Measurements from ENCODE around the gene TAS1R2.

- TF ChIP-seq CTCF (IDR thresholded peaks at IDR 0.05 in 8 of 11, conservative IDR thresholded peaks at IDR 0.05 in 3 of 11) (no peak), POLR2A (IDR thresholded peaks at IDR 0.05) (no peak)
Observed at GRCh38 chr1:18900303-18900841, 40.9 kb upstream of the TAS1R2 start.
